Neural crest cell (in vitro differentiated cells): ENCODE measurements around the gene COL12A1. TPM values are rescaled to one million over a fixed set of nuclear protein-coding genes. Genes with fewer than 3 reads are reported as not detected.
"Not testable (repeated sequence)": the region's sequence is repeated elsewhere in the genome, so short reads cannot be mapped to it uniquely, and the experiment has no call there.

Source experiments
- DNase-seq: peaks from one replicate; pipeline ENCODE4 v3.0.0; 2021; ENCODE audit warnings: low read depth, mixed read lengths, low spot score
- H3K27ac Mint-ChIP-seq: one replicate; pipeline ENCODE4 v1.8.0; 2021; ENCODE audit warnings: mild to moderate bottlenecking, mixed read lengths; ENCODE audit not compliant: unreplicated experiment
- H3K27me3 Mint-ChIP-seq: 2 replicates; pipeline ENCODE4 v1.8.0; 2021; ENCODE audit warnings: low read depth, mild to moderate bottlenecking, mixed read lengths
- H3K36me3 Mint-ChIP-seq: 2 replicates; pipeline ENCODE4 v1.8.0; 2021; ENCODE audit warnings: low read depth, mild to moderate bottlenecking, mixed read lengths
- H3K4me1 Mint-ChIP-seq: 2 replicates; pipeline ENCODE4 v1.8.0; 2021; ENCODE audit warnings: mixed read lengths
- H3K4me3 Mint-ChIP-seq: one replicate; pipeline ENCODE4 v1.8.0; 2021; ENCODE audit warnings: mild to moderate bottlenecking, mixed read lengths
- H3K9me3 Mint-ChIP-seq: 2 replicates; pipeline ENCODE4 v1.8.0; 2021; ENCODE audit warnings: mixed read lengths
- total RNA-seq: library from RNA; stranded (reverse); gene quantifications from 2 replicates; pipeline ENCODE4 v1.2.1, GENCODE V29; 2021
- TF ChIP-seq, protein P1 (sequence below): fragments of 200-600 bp; sonication (generic); conservative IDR thresholded peaks from 2 replicates; pipeline ENCODE4 v1.5.0; 2021; ENCODE audit warnings: antibody characterized with exemption, mild to moderate bottlenecking

COL12A1 gene
- total RNA-seq, 1 donor from 2014 or later: 50.2 TPM

GRCh38 chr6:75201901-75202672, 3.8 kb downstream of the COL12A1 start:
- Mint-ChIP-seq H3K27ac (no peak overlapping the region), H3K27me3 (peaks cover 72% of the 10 kb centered on the region), H3K9me3 (no peaks in the 10 kb centered on the region), H3K36me3 (no peaks in the 10 kb centered on the region), H3K4me1 (peaks cover 44% of the 10 kb centered on the region), H3K4me3 (peak overlapping the region; percentile 91)
- TF ChIP-seq, protein P1, sequence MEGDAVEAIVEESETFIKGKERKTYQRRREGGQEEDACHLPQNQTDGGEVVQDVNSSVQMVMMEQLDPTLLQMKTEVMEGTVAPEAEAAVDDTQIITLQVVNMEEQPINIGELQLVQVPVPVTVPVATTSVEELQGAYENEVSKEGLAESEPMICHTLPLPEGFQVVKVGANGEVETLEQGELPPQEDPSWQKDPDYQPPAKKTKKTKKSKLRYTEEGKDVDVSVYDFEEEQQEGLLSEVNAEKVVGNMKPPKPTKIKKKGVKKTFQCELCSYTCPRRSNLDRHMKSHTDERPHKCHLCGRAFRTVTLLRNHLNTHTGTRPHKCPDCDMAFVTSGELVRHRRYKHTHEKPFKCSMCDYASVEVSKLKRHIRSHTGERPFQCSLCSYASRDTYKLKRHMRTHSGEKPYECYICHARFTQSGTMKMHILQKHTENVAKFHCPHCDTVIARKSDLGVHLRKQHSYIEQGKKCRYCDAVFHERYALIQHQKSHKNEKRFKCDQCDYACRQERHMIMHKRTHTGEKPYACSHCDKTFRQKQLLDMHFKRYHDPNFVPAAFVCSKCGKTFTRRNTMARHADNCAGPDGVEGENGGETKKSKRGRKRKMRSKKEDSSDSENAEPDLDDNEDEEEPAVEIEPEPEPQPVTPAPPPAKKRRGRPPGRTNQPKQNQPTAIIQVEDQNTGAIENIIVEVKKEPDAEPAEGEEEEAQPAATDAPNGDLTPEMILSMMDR: peak; percentile 28
- peak; percentile 14 for DNase-seq

GRCh38 chr6:75201021-75201420, 4.8 kb downstream of the COL12A1 start:
- H3K36me3 Mint-ChIP-seq: no peaks in the 10 kb centered on the region
- H3K4me1 Mint-ChIP-seq: peaks cover 36% of the 10 kb centered on the region
- no peaks in the 10 kb centered on the region for H3K9me3 Mint-ChIP-seq
- DNase-seq: no peak
- H3K4me3 Mint-ChIP-seq: no peak overlapping the region
- H3K27me3 Mint-ChIP-seq: peaks cover 61% of the 10 kb centered on the region
- TF ChIP-seq, protein P1: no peak
- H3K27ac Mint-ChIP-seq: no peak overlapping the region

- H3K4me1 Mint-ChIP-seq: peaks cover 30% of the 10 kb centered on the region
- peaks cover 50% of the 10 kb centered on the region for H3K27me3 Mint-ChIP-seq
- H3K9me3 Mint-ChIP-seq: no peaks in the 10 kb centered on the region
- TF ChIP-seq, protein P1: no peak
- H3K27ac Mint-ChIP-seq: no peak overlapping the region
- no peak overlapping the region for H3K4me3 Mint-ChIP-seq
- no peak for DNase-seq
- H3K36me3 Mint-ChIP-seq: no peaks in the 10 kb centered on the region
Measured at GRCh38 chr6:75199889-75200288, 6.0 kb downstream of the COL12A1 start.

GRCh38 chr6:75196081-75196687, 9.7 kb downstream of the COL12A1 start:
- Mint-ChIP-seq H3K4me3 (no peak overlapping the region), H3K27me3 (peaks cover 13% of the 10 kb centered on the region), H3K36me3 (no peaks in the 10 kb centered on the region), H3K4me1 (no peaks in the 10 kb centered on the region), H3K9me3 (no peaks in the 10 kb centered on the region), H3K27ac (no peak overlapping the region)
- TF ChIP-seq, protein P1: no peak
- no peak for DNase-seq

GRCh38 chr6:75188221-75188925, 17.5 kb downstream of the COL12A1 start:
- TF ChIP-seq, protein P1: no peak
- no peak for DNase-seq
- H3K4me3 Mint-ChIP-seq: no peak overlapping the region
- H3K4me1 Mint-ChIP-seq: no peaks in the 10 kb centered on the region
- H3K36me3 Mint-ChIP-seq: peaks cover 28% of the 10 kb centered on the region
- no peak overlapping the region for H3K27ac Mint-ChIP-seq
- H3K27me3 Mint-ChIP-seq: no peaks in the 10 kb centered on the region
- H3K9me3 Mint-ChIP-seq: peaks cover 12% of the 10 kb centered on the region

GRCh38 chr6:75186581-75186980, 19.3 kb downstream of the COL12A1 start:
- Mint-ChIP-seq H3K36me3 (peaks cover 28% of the 10 kb centered on the region), H3K9me3 (peaks cover 12% of the 10 kb centered on the region)
- not testable (repeated sequence) for H3K27me3 Mint-ChIP-seq, DNase-seq, H3K27ac Mint-ChIP-seq, H3K4me1 Mint-ChIP-seq, H3K4me3 Mint-ChIP-seq
